Liver (tissue), 9 donors: ENCODE results near the gene KTN1. TPM values are rescaled to one million over a fixed set of nuclear protein-coding genes. Genes with fewer than 3 reads are reported as not detected.

ENCODE experiments used
- DNase-seq: peaks from one replicate; pipeline ENCODE4 v3.0.0-alpha.2; 2017; ENCODE audit warnings: low spot score
- H3K27ac ChIP-seq, 2 donors: one replicate each; pipeline ENCODE4 v1.7.0; 2013; ENCODE audit warnings: inconsistent platforms in 2 of 2, low read length in 2 of 2, control low read depth in 1 of 2, low read depth in 1 of 2, mild to moderate bottlenecking in 1 of 2
- H3K27me3 ChIP-seq, 4 donors: one replicate each; pipeline versions ENCODE4 v1.6.1 to v1.7.0; 2013; ENCODE audit warnings: low read length in 3 of 4, inconsistent platforms in 1 of 4, mild to moderate bottlenecking in 1 of 4, moderate library complexity in 1 of 4; ENCODE audit not compliant: control insufficient read depth in 4 of 4, insufficient read depth in 4 of 4
- H3K36me3 ChIP-seq, 4 donors: one replicate each; pipeline versions ENCODE4 v1.6.1 to v1.7.0; 2013; ENCODE audit warnings: low read length in 3 of 4, mild to moderate bottlenecking in 3 of 4, low read depth in 1 of 4, moderate library complexity in 1 of 4; ENCODE audit not compliant: control insufficient read depth in 4 of 4, insufficient read depth in 3 of 4
- H3K4me1 ChIP-seq, 4 donors: one replicate each; pipeline versions ENCODE4 v1.6.1 to v1.7.0; 2013; ENCODE audit warnings: low read length in 3 of 4, mild to moderate bottlenecking in 3 of 4, moderate library complexity in 1 of 4; ENCODE audit not compliant: control insufficient read depth in 4 of 4, insufficient read depth in 4 of 4
- H3K4me3 ChIP-seq, 3 donors: one replicate each; pipeline versions ENCODE4 v1.6.1 to v1.7.0; 2013; ENCODE audit warnings: low read length in 3 of 3, control low read depth in 1 of 3, low read depth in 1 of 3, mild to moderate bottlenecking in 1 of 3
- H3K9ac ChIP-seq, 2 donors: one replicate each; pipeline ENCODE4 v1.7.0; 2013; ENCODE audit warnings: low read length in 2 of 2, mild to moderate bottlenecking in 2 of 2, moderate library complexity in 2 of 2, control low read depth in 1 of 2, low read depth in 1 of 2
- H3K9me3 ChIP-seq, 4 donors: one replicate each; pipeline versions ENCODE4 v1.6.1 to v1.7.0; 2013; ENCODE audit warnings: low read length in 3 of 4; ENCODE audit not compliant: control insufficient read depth in 4 of 4
- EGR1 ChIP-seq, 2 donors: IDR thresholded peaks; 2 replicates each; pipeline ENCODE4 v1.6.1; 2016 to 2018; ENCODE audit warnings: antibody characterized with exemption in 2 of 2, low read depth in 2 of 2
- FOXA1 ChIP-seq: IDR thresholded peaks from 2 replicates; pipeline ENCODE4 v1.6.1; 2016; ENCODE audit warnings: antibody characterized with exemption
- FOXA2 ChIP-seq: IDR thresholded peaks from 2 replicates; pipeline ENCODE4 v1.6.1; 2016; ENCODE audit warnings: antibody characterized with exemption
- GABPA ChIP-seq, 2 donors: IDR thresholded peaks in 1 of 2; conservative IDR thresholded peaks in 1 of 2; 2 replicates each; pipeline ENCODE4 v1.6.1; 2016; ENCODE audit warnings: antibody characterized with exemption in 2 of 2, mild to moderate bottlenecking in 1 of 2, moderate library complexity in 1 of 2
- JUND ChIP-seq, 2 donors: IDR thresholded peaks; 2 replicates each; pipeline ENCODE4 v1.6.1; 2016; ENCODE audit warnings: antibody characterized with exemption in 2 of 2
- NR2F2 ChIP-seq: IDR thresholded peaks from 2 replicates; pipeline ENCODE4 v1.6.1; 2016; ENCODE audit warnings: antibody characterized with exemption
- RAD21 ChIP-seq, 2 donors: IDR thresholded peaks; 2 replicates each; pipeline ENCODE4 v1.6.1; 2016; ENCODE audit warnings: antibody characterized with exemption in 2 of 2, mild to moderate bottlenecking in 2 of 2
- REST ChIP-seq: IDR thresholded peaks from 2 replicates; pipeline ENCODE4 v1.6.1; 2016; ENCODE audit warnings: antibody characterized with exemption, mild to moderate bottlenecking
- RXRA ChIP-seq, 2 donors: IDR thresholded peaks; 2 replicates each; pipeline ENCODE4 v1.6.1; 2017 to 2018; ENCODE audit warnings: antibody characterized with exemption in 2 of 2, mild to moderate bottlenecking in 1 of 2
- SP1 ChIP-seq: IDR thresholded peaks from 2 replicates; pipeline ENCODE4 v1.6.1; 2018; ENCODE audit warnings: antibody characterized with exemption, mild to moderate bottlenecking
- TAF1 ChIP-seq: conservative IDR thresholded peaks from 2 replicates; pipeline ENCODE4 v1.6.1; 2016; ENCODE audit warnings: antibody characterized with exemption, mild to moderate bottlenecking
- YY1 ChIP-seq: IDR thresholded peaks from 2 replicates; pipeline ENCODE4 v1.6.1; 2016; ENCODE audit warnings: antibody characterized with exemption, mild to moderate bottlenecking
- ZBTB33 ChIP-seq: IDR thresholded peaks from 2 replicates; pipeline ENCODE4 v1.6.1; 2016; ENCODE audit warnings: antibody characterized with exemption
- WGBS: extraction: QIAGEN DNeasy Blood & Tissue Kit; methylation state at CpG from one replicate; pipeline ENCODE4 v1.1.7; 2013; 5-methylcytosine and 5-hydroxymethylcytosine counted together
- polyA plus RNA-seq, 2 donors: library from polyadenylated mRNA; stranded (reverse) in 1 of 2; unstranded in 1 of 2; fragments of 200-250 nt in 1 of 2; fragments of >200 nt in 1 of 2; fragmentation: Nextera tagmentation in 1 of 2; extraction: Ambion mirVana in 1 of 2; gene quantifications; one replicate each; pipeline versions ENCODE4 v1.2.1 to v1.2.3, GENCODE V29; 2013 to 2015
- total RNA-seq, 2 donors: library from RNA; depleted of rRNA; stranded (reverse); fragments of >200 nt; gene quantifications; one replicate each; pipeline ENCODE4 v1.2.3, GENCODE V29; 2014
- TF ChIP-seq, protein P1 (sequence below): IDR thresholded peaks from 2 replicates; pipeline ENCODE4 v1.6.1; 2016; ENCODE audit warnings: antibody characterized with exemption
- TF ChIP-seq, protein P2 (sequence below): IDR thresholded peaks from 2 replicates; pipeline ENCODE4 v1.6.1; 2016; ENCODE audit warnings: antibody characterized with exemption
- donor health status: healthy.
- donor health status: healthy.
- donor health status: healthy.
- donor health status: healthy.
- donor health status: healthy.

The KTN1 gene
- total and polyA plus RNA-seq, 4 donors, result 34.9 to 141 (median 59.6) TPM

- Histone ChIP-seq H3K27me3 (no peaks in the 10 kb centered on the region), H3K9ac (no peak overlapping the region), H3K9me3 (peaks cover 0 to 4% (median 0%) of the 10 kb centered on the region in 4 donors), H3K4me3 (no peak overlapping the region), H3K27ac (no peak overlapping the region), H3K36me3 (peaks cover 7 to 52% (median 41%) of the 10 kb centered on the region in 4 donors), H3K4me1 (peaks cover 0 to 3% (median 0%) of the 10 kb centered on the region in 4 donors)
- TF ChIP-seq REST (no peak), TAF1 (no peak), YY1 (no peak), FOXA2 (no peak), NR2F2 (no peak), RAD21 (IDR thresholded peaks at IDR 0.05) (no peak)
- DNase-seq, result no peak
- WGBS, result 96% methylated on average over 5 of the region's 5 CpGs
These were observed 41.4 kb downstream of the KTN1 start for GRCh38 chr14:55621391-55621790.

- 98% methylated on average over 4 of the region's 4 CpGs for WGBS
- H3K9me3 ChIP-seq, result peaks cover 0 to 4% (median 0%) of the 10 kb centered on the region in 4 donors
- no peak overlapping the region for H3K27ac ChIP-seq
- TF ChIP-seq REST, result no peak
- TF ChIP-seq NR2F2, result no peak
- TF ChIP-seq RXRA (IDR thresholded peaks at IDR 0.05), result no peak
- no peak for TF ChIP-seq JUND (IDR thresholded peaks at IDR 0.05)
- TF ChIP-seq, protein P1, sequence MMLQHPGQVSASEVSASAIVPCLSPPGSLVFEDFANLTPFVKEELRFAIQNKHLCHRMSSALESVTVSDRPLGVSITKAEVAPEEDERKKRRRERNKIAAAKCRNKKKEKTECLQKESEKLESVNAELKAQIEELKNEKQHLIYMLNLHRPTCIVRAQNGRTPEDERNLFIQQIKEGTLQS, result no peak
- TF ChIP-seq SP1, result no peak
- TF ChIP-seq ZBTB33, result no peak
- no peak for TF ChIP-seq EGR1 (IDR thresholded peaks at IDR 0.05; ENCODE audit: low read depth in 2 of 2)
- no peak for TF ChIP-seq TAF1
- TF ChIP-seq, protein P2, sequence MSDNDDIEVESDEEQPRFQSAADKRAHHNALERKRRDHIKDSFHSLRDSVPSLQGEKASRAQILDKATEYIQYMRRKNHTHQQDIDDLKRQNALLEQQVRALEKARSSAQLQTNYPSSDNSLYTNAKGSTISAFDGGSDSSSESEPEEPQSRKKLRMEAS, result no peak
- no peak for TF ChIP-seq YY1
- no peak for TF ChIP-seq FOXA1
- TF ChIP-seq GABPA (IDR thresholded peaks at IDR 0.05 in 1 of 2, conservative IDR thresholded peaks at IDR 0.05 in 1 of 2), result no peak
- H3K9ac ChIP-seq, result no peak overlapping the region
- no peak overlapping the region for H3K4me3 ChIP-seq
- no peaks in the 10 kb centered on the region for H3K27me3 ChIP-seq
- H3K4me1 ChIP-seq, result peaks cover 0 to 3% (median 0%) of the 10 kb centered on the region in 4 donors
- DNase-seq, result no peak
- peaks cover 4 to 30% (median 19%) of the 10 kb centered on the region in 4 donors for H3K36me3 ChIP-seq
These were observed 44.9 kb downstream of the KTN1 start for GRCh38 chr14:55624913-55625312.
